ENCODE results near the gene RTCB. TPM values are rescaled to one million over a fixed set of nuclear protein-coding genes. Genes with fewer than 3 reads are reported as not detected.

RTCB gene
- total and polyA plus RNA-seq, 2 of the 13 experiments (the other 11 are each of a cell fraction or from before 2014, with no cell fraction given): 108 to 167 TPM

GRCh38 chr22:32354360-32355351 is 57.4 kb downstream of the RTCB start:
- ChIA-PET CTCF (ENCODE audit: low intra/inter-chr PET ratio, low total read pairs) (no interaction called here), POLR2A (no interaction called here)
- Histone ChIP-seq H3K79me2 (ENCODE audit: insufficient read depth, low read length) (no peaks in the 10 kb centered on the region), H3K27ac (ENCODE audit: extremely low read length, insufficient read depth, low read length) (no peak overlapping the region), H3K9ac (ENCODE audit: insufficient read depth, low read depth, low read length) (no peak overlapping the region), H3K9me3 (ENCODE audit: low read length) (no peaks in the 10 kb centered on the region), H3K36me3 (replicated peaks in 1 of 2; ENCODE audit: control insufficient read depth in 1 of 2, insufficient read depth in 2 of 2, low read length in 2 of 2) (no peaks in the 10 kb centered on the region), H3K4me1 (ENCODE audit: insufficient read depth, low read length) (no peaks in the 10 kb centered on the region), H3K4me3 (replicated peaks in 1 of 3; ENCODE audit: insufficient read depth in 1 of 3, low read depth in 2 of 3, low read length in 3 of 3) (no peak overlapping the region), H3K4me2 (ENCODE audit: low read depth, low read length) (no peak overlapping the region), H4K20me1 (ENCODE audit: insufficient read depth, low read length) (no peaks in the 10 kb centered on the region), H2AFZ (ENCODE audit: low read length) (no peak overlapping the region), H3K27me3 (ENCODE audit: control insufficient read depth in 1 of 2, insufficient read depth in 2 of 2, low read length in 2 of 2) (no peaks in the 10 kb centered on the region)
- DNase-seq (ENCODE audit: low spot score) (no peak), FAIRE-seq (no peak), ATAC-seq (no peak)
- in situ Hi-C loops (cut with HindIII; ENCODE audit: extremely low pct_ligation_motif_present, low pct_unique_long_range_greater_than_20kb): no loop called here
- WGBS (ENCODE audit: low lambda C conversion rate): 57% methylated on average over 25 of the region's 30 CpGs
- BruUV-seq (replicated peaks): no TSS peak
- TF ChIP-seq HNRNPL (IDR thresholded peaks at IDR 0.05; ENCODE audit: low read depth, low read length) (no peak), ZNF331 (CRISPR knock-in tag; IDR thresholded peaks at IDR 0.05) (no peak), NFYB (CRISPR knock-in tag; IDR thresholded peaks at IDR 0.05) (no peak), ZNF367 (CRISPR knock-in tag; IDR thresholded peaks at IDR 0.05; ENCODE audit: borderline replicate concordance) (no peak), TEAD3 (CRISPR knock-in tag; optimal IDR thresholded peaks at IDR 0.05; ENCODE audit: borderline replicate concordance) (no peak), ZNF296 (CRISPR knock-in tag; conservative IDR thresholded peaks at IDR 0.05) (no peak), YEATS4 (CRISPR knock-in tag; IDR thresholded peaks at IDR 0.05; ENCODE audit: borderline replicate concordance) (no peak), DRAP1 (CRISPR knock-in tag; IDR thresholded peaks at IDR 0.05) (no peak), HMGA1 (CRISPR knock-in tag; conservative IDR thresholded peaks at IDR 0.05) (no peak), NR0B2 (CRISPR knock-in tag; IDR thresholded peaks at IDR 0.05) (no peak), STAG1 (CRISPR knock-in tag; IDR thresholded peaks at IDR 0.05) (no peak), GATAD2A (CRISPR knock-in tag; IDR thresholded peaks at IDR 0.05) (no peak), ZBTB38 (CRISPR knock-in tag; IDR thresholded peaks at IDR 0.05) (no peak), ZNF781 (CRISPR knock-in tag; IDR thresholded peaks at IDR 0.05; ENCODE audit: borderline replicate concordance, not compliant biosample characterization) (no peak), ZNF570 (CRISPR knock-in tag; IDR thresholded peaks at IDR 0.05; ENCODE audit: borderline replicate concordance) (no peak)
- TF ChIP-seq, protein P1, sequence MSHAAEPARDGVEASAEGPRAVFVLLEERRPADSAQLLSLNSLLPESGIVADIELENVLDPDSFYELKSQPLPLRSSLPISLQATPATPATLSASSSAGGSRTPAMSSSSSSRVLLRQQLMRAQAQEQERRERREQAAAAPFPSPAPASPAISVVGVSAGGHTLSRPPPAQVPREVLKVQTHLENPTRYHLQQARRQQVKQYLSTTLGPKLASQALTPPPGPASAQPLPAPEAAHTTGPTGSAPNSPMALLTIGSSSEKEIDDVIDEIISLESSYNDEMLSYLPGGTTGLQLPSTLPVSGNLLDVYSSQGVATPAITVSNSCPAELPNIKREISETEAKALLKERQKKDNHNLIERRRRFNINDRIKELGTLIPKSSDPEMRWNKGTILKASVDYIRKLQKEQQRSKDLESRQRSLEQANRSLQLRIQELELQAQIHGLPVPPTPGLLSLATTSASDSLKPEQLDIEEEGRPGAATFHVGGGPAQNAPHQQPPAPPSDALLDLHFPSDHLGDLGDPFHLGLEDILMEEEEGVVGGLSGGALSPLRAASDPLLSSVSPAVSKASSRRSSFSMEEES (CRISPR knock-in tag; IDR thresholded peaks at IDR 0.05): no peak
- intact Hi-C loops (cut with micrococcal nuclease; ENCODE audit: unreplicated experiment): loop anchor here (1.0 kb wide), 1 partner anchor 88 kb away; no protein-coding TSS in a partner anchor
